Head of caudate nucleus (tissue), 42 donors: ENCODE measurements around the gene RAB23.

Experiments
- DNase-seq, 42 donors: peaks; one replicate each; pipeline versions ENCODE4 v3.0.0 to v3.0.0-alpha.2; 2020 to 2021; ENCODE audit warnings: mixed read lengths in 7 of 42
- intact Hi-C: fragments of 100-400 bp; cut with DNase I; formaldehyde crosslinking; loops from one replicate; pipeline ENCODE4 v1.15.0; 2022

The RAB23 gene

GRCh38 chr6:57147955-57148858, 73.9 kb downstream of the RAB23 start:
- intact Hi-C loops, result no loop called here
- DNase-seq, result no peak

DNA sequence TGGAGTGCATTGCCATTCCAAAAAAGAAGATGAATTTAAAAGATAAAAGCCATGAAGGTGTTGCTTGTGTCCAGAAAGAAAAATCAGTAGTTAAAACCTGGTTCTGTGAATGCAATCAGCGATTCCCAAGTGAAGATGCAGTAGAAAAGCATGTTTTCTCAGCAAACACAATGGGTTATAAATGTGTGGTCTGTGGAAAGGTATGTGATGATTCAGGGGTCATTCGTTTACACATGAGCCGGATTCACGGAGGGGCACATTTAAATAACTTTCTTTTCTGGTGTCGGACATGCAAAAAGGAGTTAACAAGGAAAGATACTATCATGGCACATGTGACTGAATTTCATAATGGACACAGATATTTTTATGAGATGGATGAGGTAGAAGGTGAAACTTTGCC, 74.7 kb downstream of the RAB23 start:
- intact Hi-C loops, result no loop called here

DNA sequence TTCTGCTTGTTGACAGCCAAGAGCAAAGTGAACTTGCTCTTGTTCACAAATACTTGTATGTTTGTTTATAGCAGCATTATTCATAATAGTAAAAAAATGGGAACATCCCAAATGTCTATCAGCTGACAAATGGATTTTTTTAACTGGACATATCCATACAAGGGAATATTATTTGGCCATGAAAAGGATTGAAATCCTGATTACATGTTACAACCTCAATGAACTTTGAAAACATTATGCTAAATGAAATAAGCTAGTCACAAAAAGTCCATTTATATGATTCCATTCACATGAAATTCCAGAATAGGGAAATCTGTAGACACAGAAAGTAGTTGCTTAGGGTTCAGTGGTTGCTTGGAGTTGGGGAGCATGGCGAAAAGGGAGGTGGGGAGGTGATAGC, 78.4 kb downstream of the RAB23 start:
- intact Hi-C loops, result no loop called here
- DNase-seq, result no peak

More for the DNA sequence above, 74.7 kb downstream of the RAB23 start:
- no peak for DNase-seq

GRCh38 chr6:57142178-57142525, 80.0 kb downstream of the RAB23 start:
- no peak for DNase-seq
- intact Hi-C loops, result no loop called here

DNA sequence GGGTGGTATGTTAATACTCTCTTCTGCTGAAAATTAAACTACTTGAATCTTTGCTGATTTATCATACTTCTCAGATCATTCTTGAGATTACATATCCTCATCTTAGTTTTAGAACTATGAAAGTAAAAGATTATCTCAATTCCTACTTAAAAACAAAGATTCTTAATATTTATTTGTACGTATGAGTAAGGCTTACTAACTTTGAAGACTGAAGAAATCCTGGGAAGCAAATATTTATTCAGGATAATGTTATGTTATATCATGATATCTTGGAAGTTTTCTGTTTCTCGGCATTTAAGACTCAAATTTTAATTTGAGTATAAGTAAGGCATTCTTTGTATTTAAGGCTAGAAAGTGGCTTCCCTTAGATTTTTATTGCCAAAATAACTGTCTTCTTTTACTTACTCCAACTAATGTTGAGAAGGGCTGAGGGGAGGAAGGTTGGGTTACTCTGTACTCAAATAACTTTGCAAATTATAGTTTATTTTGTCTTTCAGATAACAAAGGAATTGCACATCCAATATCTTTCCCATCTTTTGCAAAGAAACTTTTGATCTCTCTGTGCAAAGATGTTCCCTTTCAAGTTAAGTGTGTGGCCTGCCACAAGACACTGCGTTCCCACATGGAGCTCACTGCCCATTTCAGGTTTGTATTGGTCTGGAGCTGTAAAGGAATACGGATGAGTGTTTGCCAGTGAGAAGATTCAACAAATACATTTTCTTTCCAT, 80.5 kb downstream of the RAB23 start:
- no peak for DNase-seq
- intact Hi-C loops, result no loop called here

DNA sequence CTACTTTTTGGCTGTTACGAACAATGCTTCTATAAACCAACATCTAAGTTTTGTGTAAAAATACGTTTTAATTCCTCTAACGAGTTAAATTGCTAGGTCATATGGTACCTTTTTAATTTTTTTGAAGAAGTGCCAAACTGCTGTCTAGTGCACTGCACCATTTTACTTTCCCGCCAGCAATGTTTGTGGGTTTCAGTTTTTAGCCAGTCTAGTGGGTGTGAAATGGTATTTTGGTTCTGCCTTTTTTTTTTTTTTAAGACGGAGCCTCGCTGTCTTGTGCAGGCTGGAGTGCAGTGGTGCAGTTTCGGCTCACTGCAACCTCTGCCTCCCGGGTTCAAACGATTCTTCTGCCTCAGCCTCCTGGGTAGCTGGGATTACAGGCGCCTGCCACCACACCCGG, 84.1 kb downstream of the RAB23 start:
- DNase-seq, result no peak
- intact Hi-C loops, result no loop called here

DNA sequence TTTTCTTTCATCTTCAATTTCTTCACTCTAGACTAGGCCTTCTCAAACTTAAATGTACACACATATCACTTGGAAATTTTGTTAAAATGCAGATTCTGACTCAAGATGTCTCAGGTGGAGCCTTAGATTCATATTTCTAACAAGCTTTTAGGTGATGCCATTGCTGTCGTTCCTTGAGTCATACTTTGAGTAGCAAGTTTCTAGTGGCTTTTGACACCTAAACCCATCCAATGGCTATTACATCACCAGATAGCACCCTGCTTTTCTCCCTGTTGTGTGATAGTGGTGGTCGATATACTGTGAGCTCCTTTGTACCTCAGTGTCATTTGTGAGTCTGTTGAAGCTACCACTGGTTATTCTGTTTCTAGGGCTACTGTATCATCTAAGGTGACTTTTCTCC, 84.8 kb downstream of the RAB23 start:
- no peak for DNase-seq
- intact Hi-C loops, result no loop called here
